ENCODE measurements around the gene EFR3B. TPM values are rescaled to one million over a fixed set of nuclear protein-coding genes. Genes with fewer than 3 reads are reported as not detected.
A peak's percentile ranks its signal among the peaks of the same experiment; 100 is the strongest.
"Not testable (repeated sequence)": the region's sequence is repeated elsewhere in the genome, so short reads cannot be mapped to it uniquely, and the experiment has no call there.

EFR3B gene
- total RNA-seq, 1 donor from 2014 or later, result 4.3 TPM

DNA sequence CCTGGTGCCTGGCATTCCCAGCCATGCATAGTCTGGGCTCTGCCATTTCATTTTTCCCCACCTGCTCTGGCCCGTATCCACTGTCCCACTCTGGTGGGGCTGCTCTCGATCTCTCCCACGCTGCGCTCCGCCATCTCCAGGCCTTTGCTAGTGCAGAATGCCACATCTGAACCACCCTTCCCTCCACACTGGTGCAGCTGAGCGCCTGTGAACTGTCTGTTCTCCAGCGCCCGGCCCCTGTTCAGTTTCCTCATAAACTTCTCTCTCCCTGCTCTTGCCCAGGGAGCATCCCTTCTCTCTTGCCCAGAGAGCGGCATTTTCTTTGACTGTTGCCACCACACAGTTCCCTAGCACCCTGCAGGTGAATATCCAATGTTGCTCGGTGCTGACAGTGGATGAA, 105.0 kb downstream of the EFR3B start:
- no peak for DNase-seq (ENCODE audit: low spot score)

DNA sequence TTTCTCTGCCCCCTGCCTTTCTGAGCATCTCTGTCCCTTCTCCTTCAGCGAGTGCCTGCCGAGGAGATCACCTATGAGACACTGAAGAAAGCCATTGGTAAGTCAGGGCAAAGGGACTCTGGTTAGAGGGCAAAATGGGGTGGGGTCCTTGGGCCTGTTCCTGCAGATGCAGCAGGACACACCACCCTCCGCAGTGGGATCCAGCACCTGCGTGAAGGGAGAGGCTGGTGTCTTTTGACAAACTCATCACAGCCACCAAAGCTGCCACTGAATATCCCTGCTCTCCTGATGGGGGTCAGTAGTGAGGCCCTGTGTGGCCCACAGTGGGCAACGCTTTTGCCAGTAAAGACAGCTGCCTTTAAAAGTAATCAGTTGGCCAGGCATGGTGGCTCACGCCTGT, 107.8 kb downstream of the EFR3B start:
- no peak for DNase-seq (ENCODE audit: low spot score)

DNA sequence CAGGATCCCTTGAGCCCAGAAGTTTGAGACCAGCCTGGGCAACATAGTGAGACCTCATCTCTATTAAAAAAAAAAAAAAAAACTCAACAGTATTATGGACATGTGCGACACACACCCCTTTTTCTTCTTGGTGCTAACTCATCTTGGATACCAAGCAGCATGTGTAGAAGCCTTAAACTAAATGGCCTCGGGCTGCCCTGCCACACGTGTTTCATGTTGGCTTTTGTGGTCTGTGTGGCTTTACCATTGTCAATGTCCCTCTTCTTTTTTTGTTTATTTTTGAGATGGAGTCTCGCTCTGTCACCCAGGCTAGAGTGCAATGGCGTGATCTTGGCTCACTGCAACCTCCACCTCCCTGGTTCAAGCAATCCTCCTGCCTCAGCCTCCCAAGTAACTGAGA, 109.1 kb downstream of the EFR3B start:
- DNase-seq (ENCODE audit: low spot score), result not testable (repeated sequence)

DNA sequence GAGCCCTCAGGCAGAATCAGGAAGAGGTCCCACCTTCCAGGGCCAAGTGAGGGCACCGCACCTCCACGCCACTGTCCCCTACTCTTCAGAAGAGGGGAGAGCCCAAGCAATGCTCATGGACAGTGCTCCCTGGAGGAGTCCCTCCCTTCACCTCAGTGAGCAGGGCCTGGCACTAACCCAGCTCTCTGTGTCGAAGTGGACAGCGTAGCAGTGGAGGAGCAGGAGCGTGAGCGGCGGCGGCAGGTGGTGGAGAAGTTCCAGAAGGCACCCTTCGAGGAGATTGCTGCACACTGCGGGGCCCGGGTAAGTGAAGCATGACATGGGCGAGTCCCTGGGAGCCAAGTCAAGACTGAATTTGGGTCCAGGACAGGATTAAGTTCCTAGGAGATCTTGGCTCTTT, 109.8 kb downstream of the EFR3B start:
- DNase-seq (ENCODE audit: low spot score), result no peak

DNA sequence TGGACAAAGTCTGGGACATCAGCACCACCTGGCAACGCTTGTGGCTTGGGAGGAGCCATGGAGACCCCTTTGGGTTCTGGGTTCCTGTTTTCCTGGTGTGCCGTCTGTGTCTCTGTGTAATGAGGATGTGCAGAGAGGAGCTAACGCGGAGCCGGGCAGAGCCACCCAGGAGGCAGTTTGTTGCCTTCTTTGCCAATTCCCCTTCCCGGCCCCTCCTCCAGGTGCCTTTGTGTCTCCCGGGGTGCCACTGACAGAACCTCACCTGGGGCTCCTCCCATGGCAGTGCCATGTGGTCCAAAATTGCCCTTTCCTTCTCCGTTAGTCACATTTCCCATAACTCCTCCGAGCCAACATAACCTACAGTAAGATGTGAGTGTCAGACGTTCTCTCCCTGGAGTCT, 113.5 kb downstream of the EFR3B start:
- DNase-seq (ENCODE audit: low spot score), result no peak

DNA sequence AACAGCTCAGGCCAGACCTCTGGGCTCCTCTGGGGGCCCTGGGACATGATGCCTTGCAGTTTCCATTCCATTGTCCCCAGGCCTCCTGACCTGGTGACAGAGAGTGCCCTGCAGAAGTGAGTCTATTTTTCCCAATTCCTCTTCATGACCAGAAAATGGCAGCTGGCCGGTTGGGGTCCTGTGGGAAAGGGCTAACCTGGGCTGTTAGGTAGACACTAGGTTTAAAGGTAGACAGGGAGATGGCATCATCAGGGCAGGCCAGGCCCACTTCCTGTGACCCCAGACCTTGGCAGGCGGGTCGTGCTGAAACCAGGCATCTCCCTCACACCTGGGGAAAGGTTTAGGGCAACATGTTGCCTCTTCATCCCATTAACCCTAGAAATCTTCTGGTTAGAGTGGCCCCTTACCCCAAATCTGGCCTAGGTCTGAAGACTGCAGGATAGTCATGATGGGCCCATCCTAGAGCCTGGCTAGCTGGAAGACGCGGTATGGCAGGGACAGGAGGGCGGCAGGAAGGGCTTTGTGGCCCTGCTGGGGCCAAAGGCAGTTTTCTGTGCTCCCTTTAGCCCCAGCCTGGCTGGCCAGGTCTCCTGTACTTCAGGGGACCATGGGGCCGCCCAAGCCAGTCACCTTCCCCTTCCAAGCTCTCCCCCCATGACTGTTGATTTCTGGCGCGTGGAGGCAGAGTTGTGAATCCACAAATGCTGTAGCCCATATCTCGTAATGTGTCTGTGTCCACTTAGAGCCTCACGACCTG, 116.4 kb downstream of the EFR3B start:
- DNase-seq (ENCODE audit: low spot score), result no peak

DNA sequence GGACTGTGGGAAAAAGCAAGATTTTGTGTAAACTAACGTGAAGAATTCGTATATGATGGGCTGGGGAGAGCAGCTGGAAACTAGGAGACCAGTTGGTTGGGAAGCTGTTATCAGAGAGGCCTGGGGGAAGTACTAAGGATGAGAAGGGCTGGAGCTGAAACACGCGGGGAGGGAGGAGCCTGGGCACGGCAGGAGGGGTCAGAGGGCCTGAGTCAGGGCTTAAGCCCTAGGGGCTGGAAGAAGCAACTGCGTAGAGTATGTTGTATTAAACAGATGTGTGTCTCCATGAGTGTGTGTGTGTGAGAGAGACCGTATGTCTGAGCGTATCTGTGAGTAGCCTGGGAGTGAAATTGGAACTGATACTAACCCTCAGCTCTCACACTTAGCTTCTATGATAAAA, 118.1 kb downstream of the EFR3B start:
- DNase-seq (ENCODE audit: low spot score), result peak; percentile 93

DNA sequence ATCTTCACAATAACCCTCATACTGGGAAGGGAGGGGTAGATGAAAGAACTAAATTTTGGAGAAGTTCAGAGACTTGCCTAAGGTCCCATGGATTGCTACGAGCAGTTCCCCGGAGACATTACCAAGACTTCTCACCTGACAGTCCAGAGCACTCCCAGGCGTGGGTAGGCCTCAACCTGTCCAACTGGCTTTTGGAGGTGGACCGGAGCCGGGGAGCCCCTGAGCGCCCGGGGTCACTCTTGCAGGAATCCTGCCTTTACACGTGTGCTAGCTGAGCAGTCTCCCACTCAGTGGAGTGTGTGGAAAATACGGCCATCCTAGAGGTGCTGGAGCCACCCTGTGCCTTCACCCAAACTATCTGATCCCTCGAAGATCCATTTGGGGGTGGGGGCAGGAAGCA, 118.5 kb downstream of the EFR3B start:
- DNase-seq (ENCODE audit: low spot score), result no peak

DNA sequence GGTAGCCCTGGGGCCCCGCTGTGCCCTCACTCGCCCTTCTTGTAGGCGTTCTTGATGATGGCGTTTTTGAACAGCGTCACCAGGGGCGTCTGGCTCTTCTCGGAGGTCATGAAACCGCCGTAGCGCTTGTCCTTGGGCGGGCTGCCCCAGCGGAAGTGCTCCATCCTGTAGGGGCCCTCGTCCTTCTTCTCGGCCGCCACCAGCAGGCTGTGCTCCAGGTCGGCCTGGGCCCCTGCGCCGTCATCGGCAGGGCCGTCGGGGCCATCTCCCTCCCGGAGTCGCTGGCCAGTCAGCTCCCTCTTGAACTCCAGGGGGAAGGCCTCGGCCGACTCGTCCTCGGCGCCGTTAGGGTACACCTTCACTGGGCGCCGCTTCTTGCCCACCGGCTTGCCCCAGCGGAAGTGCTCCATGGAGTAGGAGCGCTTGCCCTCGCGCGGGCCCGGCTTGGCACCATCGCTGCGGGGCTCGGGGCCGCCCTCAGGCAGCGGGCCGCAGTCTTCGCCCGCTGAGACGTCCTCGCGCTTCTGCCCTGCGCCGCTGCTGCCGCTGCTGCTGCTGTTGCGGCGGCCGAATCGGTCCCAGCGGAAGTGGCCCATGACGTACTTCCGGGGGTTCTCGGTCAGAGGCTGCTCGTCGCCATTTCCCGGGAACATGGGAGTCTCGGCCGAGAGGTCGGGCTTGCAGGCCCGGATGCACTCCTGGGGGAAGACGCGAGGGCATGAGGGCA, 119.3 kb downstream of the EFR3B start:
- peak; percentile 60 for DNase-seq (ENCODE audit: low spot score)

DNA sequence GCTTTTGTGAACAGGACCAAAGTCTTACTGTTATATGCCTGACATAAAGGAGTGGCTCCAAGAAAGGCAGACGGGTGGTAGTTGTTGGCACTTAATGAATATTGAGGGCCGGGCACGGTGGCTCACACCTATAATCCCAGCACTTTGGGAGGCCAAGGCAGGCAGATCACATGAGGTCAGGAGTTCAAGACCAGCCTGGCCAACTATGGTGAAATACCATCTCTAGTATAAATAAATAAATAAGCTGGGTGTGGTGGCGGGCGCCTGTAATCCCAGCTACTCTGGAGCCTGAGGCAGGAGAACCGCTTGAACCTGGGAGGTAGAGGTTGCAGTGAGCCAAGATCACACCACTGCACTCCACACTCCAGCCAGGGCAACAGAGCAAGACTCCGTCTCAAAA, 120.2 kb downstream of the EFR3B start:
- DNase-seq (ENCODE audit: low spot score), result not testable (repeated sequence)

DNA sequence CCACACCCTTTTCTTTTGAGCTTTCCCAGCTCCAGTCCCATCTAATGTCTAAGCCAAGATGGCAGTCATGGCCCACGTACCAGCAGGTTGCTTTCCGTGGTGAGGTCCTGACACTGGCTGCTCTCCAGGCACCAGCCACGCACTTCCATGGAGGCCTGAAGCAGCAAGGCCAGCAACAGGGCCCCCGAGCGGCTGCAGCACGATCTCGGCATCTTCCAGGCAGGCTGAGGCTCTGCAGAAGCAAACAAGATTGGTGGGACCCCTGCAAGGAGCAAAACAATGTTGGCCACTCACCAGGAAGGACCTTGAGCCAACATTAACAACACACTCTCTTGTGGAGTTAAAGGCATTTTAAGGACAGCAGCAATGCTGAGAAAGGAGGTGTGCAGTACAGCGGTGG, 122.7 kb downstream of the EFR3B start:
- DNase-seq (ENCODE audit: low spot score), result no peak

DNA sequence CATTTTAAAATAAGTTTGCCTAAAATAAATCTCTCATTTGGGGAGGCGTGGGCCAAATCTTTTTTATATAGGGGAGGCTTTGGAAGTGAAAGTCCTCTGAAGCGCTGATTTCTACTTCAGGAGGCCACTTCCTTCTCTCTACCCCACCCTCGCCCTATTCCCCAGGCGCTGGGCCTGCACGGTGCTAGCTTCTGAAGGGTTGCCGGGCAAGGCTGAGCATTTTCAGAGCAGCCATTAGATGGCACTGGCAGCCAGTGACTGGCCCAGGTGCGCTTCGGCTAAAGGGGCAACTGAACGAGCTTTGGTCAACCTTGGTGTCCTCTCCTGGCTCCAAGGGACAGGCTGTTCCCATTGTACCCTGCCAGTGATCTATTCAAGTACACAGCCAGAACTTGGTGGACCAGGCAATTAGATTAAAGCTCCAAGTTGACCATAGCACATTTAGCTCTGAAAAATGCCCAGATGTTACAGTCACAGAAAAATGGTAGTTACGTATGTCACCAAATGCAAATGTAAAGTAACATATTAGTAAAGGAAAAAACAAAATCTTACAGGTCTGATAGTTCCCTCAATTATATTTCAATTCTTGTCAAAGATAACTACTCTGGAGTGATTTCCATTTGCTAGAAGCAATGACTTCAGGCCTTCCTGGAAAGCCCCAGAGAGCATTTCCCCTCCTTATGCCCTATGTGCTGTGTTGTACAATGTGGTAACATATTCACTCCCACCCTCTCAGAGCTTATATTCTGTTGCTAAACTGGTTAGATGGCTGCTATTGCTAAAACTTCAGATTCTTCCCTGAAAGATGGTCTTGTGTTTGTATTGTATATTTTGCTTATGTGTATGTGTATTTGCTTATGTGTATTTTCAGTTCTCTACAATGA, 124.4 kb downstream of the EFR3B start:
- DNase-seq (ENCODE audit: low spot score), result no peak

DNA sequence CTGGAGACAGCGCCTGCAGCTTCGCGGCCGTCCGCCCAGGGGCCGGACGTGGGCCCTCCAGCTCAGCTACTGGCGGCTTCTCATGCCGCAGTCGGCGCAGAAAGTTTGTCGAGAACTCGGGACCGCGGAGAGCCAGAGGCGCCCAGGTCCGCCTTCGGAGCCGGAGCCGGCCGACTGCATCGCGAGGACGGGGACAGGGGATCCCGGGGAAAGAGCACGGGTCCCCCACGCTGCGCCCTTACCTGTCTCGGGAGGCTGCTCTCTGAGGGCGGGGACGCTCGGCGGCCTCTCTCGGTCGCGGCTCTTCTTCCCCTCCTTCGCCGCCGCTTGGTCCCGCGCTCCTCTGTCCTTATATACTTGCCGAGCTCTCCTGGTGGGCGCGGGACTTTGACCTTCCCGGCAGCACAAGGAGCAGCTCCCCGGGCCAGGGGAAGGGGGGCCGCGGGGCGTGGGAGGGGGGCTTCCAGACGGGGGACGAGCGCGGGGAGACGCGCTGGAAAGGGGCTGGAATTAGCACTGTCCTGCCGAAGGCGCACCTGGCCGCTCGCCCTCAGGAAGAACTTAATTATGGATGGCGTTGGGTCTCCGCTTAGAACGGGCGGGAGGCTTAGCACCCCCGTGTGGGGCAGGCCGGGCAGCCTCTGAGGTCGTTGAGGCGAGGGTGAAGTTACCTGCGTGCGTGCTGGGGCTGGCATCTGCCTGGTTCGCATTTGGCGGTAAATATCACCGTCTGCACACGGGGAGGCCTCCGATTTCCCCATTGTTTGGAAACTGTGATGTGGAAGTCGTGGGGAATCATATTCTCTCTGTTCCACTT, 126.6 kb downstream of the EFR3B start, which contains the start of gene POMC:
TSS of gene POMC (minus strand) at position 325 of the 817 bp plus-strand sequence. CDS start 3,808 bp downstream, outside the sequence.
- DNase-seq (ENCODE audit: low spot score), result peak; percentile 42

DNA sequence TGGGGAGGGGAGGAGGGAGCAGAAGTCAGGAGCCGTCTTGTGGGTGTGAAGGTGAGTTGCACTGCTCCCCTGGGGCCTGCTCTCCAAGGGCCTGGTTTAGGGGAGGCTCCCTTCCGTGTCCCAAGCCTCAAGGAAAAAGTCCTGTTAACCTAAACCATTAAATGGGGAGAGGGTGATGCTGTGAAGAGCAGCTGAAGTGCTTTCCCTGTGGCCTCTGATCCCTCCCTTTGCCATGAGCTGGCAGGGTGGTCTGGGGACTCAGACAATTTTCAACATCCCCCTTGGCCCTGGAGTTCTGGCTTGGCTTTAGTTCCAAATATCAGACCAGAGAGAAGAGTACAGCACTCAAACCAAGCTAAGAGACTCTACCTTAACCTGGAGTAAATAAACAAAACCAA, 127.2 kb downstream of the EFR3B start:
- DNase-seq (ENCODE audit: low spot score), result no peak

DNA sequence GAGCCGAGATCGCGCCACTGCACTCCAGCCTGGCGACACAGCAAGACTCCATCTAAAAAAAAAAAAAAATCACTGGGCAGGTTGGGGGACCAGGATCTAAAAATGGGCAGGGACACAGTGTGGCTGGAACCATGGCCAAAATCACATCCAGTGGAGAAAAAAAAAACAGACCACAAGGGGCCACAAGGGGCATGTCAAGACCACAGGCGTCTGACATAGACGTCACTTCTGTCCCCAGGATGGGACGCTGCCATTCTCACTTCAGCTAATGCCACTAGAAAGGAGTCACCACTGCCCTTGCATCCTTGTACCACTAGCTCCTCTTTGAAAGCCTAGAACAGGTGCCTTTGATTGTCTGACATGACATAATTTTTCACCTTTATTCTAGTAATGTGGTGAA, 129.0 kb downstream of the EFR3B start:
- no peak for DNase-seq (ENCODE audit: low spot score)

DNA sequence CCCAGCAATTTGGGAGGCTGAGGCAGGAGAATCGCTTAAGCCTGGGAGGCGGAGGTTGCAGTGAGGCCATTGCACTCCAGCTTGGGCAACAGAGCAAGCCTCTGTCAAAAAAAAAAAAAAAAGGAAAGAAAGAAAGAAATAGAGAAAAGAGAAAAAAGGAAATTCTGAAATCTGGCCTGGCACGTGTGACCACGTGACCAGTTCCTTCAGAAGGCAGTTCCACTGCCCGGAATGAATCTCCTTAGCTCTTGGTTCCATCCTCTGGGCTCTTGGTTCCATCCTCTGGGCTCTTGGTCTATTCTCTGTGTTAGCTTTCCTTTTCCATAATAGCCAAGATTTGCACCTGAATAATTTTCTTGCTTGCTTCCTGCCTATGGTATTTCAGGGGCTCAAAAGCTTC, 131.8 kb downstream of the EFR3B start:
- no peak for DNase-seq (ENCODE audit: low spot score)

DNA sequence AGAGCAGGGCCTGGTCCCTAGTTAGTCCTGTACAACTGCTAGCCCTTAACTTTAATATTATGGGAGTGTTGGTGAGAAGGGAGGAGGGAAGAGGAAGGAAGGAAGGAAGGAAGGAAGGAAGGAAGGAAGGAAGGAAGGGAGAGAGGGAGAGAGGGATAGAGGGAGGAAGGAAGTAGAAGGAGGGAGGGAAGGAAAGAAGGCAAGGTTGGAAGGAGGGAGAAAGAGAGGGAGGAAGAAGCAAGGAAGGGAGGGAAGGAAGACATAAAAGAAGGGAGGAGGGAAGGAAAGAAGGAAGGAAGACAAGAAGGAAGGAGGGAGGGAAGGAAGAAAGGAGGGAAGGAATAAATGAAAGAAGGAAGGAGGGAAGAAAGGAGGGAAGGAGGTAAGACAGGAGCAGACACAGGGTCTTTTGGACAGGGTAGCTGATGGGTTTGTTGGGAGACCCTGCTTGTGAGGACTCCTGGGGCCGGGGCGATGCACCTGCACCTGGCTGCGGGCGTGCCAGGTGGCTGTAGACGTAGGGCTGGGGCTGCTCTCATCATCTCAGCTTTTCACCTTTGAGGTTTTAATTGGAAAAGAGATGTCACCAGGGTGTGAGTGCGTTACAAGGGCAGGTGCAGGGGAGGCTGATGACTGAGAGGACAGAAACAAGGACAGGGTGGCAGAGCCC, 132.5 kb downstream of the EFR3B start:
- DNase-seq (ENCODE audit: low spot score), result no peak

DNA sequence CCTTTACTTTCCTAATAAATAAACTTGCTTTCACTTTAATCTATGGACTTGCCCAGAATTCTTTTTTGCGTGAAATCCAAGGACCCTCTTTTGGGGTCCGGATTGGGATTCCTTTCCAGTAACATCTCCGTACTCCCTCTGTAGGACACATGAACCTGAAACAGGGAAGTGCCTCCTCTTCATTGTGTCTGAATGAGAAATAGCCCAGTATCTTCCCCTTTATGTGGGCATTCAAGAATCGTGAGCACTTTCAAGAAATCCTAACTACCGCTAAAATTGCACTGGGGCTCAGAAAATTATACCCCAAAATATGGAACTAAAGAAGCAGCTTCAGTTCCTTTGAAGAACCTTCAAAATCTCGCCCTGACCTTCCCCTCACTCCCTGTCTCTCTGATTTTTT, 134.3 kb downstream of the EFR3B start:
- no peak for DNase-seq (ENCODE audit: low spot score)

DNA sequence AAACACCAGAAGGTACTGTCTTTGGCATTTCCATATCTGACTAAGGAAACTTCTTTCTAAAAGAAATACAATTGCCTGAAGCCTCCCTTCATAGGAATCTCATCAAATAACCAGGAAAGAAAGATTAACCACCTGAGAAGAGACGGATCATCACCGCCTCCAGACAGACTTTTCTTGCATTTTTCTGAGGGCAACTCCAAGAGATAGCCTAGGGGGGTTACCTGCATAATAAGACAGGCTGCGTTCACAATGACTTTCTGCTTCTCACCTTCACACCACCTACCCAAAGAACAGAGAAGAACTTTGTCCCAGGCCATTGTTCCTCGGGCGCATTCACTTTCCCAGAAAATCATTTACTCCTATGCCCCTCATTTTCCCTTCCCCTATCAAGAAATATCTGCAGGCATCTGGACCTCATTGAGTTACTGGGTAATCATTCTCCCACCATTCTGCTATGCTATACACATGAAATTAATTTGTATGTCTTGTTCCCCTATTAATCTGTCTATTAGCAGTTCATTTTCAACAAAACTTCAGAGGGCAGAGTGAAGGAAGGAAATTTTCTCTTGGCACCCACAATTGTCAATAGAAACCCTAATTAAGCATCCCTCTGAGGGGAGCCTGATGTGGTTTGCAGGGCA, 134.8 kb downstream of the EFR3B start:
- no peak for DNase-seq (ENCODE audit: low spot score)

DNA sequence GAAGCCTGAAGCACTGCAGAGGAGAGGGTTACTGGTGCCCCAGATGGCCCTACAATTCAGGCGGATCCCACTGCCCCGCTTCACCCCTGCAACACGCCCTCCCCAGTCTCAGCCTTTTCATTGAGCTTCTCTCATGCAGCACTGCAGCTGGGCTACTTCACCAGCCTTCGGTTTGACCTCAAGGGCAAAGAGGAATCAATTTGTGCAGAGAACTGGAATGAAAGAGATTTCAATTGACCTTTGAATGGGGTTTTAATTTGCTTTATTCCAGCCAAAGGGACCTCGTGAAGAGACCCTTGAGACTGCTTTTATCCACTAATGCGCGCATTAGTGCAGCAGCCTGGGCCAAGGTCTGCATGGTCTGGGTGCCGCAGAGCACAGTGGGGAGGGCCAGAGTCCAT, 135.3 kb downstream of the EFR3B start:
- no peak for DNase-seq (ENCODE audit: low spot score)

Data from umbilical cord (tissue), 2 donors.